Peyer's patch (tissue), 4 donors: ENCODE results near the gene ZNF672. TPM values are rescaled to one million over a fixed set of nuclear protein-coding genes. Genes with fewer than 3 reads are reported as not detected.

Source experiments
- DNase-seq, 3 donors: peaks; one replicate each; pipeline ENCODE4 v3.0.0-alpha.2; 2017 to 2019
- H3K27ac ChIP-seq, 4 donors: fragments of 200-600 bp; sonication (generic); one replicate each; pipeline ENCODE4 v1.5.1; 2016 to 2019
- H3K27me3 ChIP-seq, 2 donors: fragments of 200-600 bp; sonication (generic); one replicate each; pipeline ENCODE4 v1.5.1; 2019
- H3K36me3 ChIP-seq, 3 donors: fragments of 200-600 bp; sonication (generic); one replicate each; pipeline ENCODE4 v1.5.1; 2016 to 2019
- H3K4me1 ChIP-seq, 4 donors: fragments of 200-600 bp; sonication (generic); one replicate each; pipeline ENCODE4 v1.5.1; 2016 to 2019
- H3K4me3 ChIP-seq, 4 donors: fragments of 200-600 bp; sonication (generic); 1 replicate in 3 of 4; 2 replicates in 1 of 4; pipeline ENCODE4 v1.5.1; 2016 to 2019; ENCODE audit warnings: mild to moderate bottlenecking in 1 of 4
- H3K9me3 ChIP-seq, 4 donors: fragments of 200-600 bp; sonication (generic); one replicate each; pipeline ENCODE4 v1.5.1; 2016 to 2019; ENCODE audit warnings: mild to moderate bottlenecking in 1 of 4
- POLR2A ChIP-seq, 2 donors: fragments of 450-650 bp; IDR thresholded peaks; one replicate each; pipeline ENCODE4 v1.5.1; 2017; ENCODE audit warnings: antibody characterized with exemption in 2 of 2, mild to moderate bottlenecking in 2 of 2, moderate library complexity in 2 of 2
- total RNA-seq, 4 donors: library from RNA; depleted of rRNA; stranded (reverse); fragments of >200 nt; gene quantifications; one replicate each; pipeline ENCODE4 v1.1.0, GENCODE V29; 2016
- TF ChIP-seq, protein P1 (sequence below), 6 experiments: fragments of 450-650 bp in 4 of 6; fragments of 200-600 bp in 2 of 6; sonication (generic) in 1 of 6; IDR thresholded peaks; one replicate each; pipeline ENCODE4 v1.5.1; 2017 to 2019; ENCODE audit warnings: antibody characterized with exemption in 6 of 6, mild to moderate bottlenecking in 3 of 6, moderate library complexity in 1 of 6

The ZNF672 gene
- total RNA-seq, 4 donors from 2014 or later: 48.4 to 64.4 (median 60.5) TPM

DNA sequence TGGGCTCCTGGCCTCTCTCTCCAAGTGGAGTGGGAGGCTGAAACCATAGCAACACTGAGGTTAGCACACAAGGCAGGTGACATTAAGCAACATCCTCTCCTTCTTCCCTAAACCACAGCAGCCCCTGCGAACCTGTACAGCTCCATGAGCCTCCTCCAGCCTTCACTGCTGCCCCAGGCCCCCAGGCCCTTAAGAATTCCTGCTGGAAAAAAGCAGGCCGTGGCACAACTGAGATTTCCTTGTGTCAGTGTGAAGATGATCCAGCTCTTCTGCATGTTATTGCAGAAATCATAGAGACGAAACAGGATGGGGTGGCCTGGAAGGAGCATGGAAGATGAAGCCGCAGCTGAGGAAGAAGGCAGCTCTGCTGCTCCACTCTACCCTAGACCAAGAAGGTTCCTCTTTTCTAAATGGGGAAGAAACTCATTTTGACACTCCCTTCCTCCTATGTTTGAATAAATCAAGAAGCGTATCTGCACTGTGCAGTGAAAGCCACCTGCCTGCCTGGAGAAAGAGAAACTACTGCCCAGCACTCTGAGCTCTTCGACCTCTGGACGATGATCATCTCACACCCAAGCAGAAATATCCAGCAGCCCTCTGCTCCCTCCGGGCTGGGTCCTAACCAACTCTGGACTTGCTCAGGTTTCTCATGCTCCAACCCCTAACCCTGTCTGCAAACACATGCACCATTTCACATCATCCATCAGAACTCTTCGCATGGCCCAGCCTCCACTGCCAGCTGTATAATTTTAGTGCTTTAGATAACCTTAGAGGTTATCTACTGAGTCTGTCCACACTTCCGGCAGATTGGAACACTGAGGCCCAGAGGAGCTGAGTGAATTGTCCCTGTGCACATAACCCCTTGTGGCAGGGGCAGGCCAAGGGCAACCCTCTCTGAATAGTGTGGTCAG is 33.0 kb upstream of the ZNF672 start:
- Histone ChIP-seq H3K4me3 (peak overlapping the region in 2 of 4 donors; percentile 28 to 36), H3K27me3 (no peaks in the 10 kb centered on the region), H3K36me3 (no peaks in the 10 kb centered on the region), H3K4me1 (peaks cover 12 to 30% (median 20%) of the 10 kb centered on the region in 4 donors), H3K27ac (peak overlapping the region; percentile 72 to 89 (median 74)), H3K9me3 (no peaks in the 10 kb centered on the region)
- DNase-seq: peak; percentile 58 to 82 (median 78)
- TF ChIP-seq, protein P1, sequence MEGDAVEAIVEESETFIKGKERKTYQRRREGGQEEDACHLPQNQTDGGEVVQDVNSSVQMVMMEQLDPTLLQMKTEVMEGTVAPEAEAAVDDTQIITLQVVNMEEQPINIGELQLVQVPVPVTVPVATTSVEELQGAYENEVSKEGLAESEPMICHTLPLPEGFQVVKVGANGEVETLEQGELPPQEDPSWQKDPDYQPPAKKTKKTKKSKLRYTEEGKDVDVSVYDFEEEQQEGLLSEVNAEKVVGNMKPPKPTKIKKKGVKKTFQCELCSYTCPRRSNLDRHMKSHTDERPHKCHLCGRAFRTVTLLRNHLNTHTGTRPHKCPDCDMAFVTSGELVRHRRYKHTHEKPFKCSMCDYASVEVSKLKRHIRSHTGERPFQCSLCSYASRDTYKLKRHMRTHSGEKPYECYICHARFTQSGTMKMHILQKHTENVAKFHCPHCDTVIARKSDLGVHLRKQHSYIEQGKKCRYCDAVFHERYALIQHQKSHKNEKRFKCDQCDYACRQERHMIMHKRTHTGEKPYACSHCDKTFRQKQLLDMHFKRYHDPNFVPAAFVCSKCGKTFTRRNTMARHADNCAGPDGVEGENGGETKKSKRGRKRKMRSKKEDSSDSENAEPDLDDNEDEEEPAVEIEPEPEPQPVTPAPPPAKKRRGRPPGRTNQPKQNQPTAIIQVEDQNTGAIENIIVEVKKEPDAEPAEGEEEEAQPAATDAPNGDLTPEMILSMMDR (IDR thresholded peaks at IDR 0.05): peak in 2 of 6 experiments; percentile 20 to 32
- peak in 1 of 2 donors; percentile 30 for TF ChIP-seq POLR2A (IDR thresholded peaks at IDR 0.05)

DNA sequence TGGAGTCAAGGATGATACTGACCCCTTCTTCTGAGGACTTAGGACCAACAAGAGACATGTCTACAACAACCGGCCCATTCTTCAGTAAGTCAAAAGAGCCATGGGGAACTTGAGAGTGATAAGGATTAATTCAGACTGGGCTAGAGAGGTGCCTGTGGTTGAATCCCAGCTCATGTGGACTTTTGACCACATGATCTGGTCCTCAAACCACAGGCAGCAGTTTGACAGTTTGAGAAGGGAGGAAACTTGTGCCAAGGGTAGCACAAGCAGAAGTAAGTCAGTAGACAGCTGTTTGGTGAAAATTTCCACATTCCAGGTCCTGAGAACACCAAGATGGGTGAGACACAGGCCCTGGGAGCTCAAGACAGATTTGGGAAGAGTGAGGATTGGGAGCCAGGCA is 32.1 kb upstream of the ZNF672 start:
- H3K4me3 ChIP-seq: no peak overlapping the region
- H3K36me3 ChIP-seq: no peaks in the 10 kb centered on the region
- H3K27me3 ChIP-seq: no peaks in the 10 kb centered on the region
- TF ChIP-seq, protein P1 (IDR thresholded peaks at IDR 0.05): no peak
- TF ChIP-seq POLR2A (IDR thresholded peaks at IDR 0.05): no peak
- DNase-seq: peak in 1 of 3 donors; percentile 47
- H3K9me3 ChIP-seq: no peaks in the 10 kb centered on the region
- H3K27ac ChIP-seq: peak overlapping the region; percentile 54 to 89 (median 74)
- H3K4me1 ChIP-seq: peaks cover 12 to 35% (median 20%) of the 10 kb centered on the region in 4 donors

DNA sequence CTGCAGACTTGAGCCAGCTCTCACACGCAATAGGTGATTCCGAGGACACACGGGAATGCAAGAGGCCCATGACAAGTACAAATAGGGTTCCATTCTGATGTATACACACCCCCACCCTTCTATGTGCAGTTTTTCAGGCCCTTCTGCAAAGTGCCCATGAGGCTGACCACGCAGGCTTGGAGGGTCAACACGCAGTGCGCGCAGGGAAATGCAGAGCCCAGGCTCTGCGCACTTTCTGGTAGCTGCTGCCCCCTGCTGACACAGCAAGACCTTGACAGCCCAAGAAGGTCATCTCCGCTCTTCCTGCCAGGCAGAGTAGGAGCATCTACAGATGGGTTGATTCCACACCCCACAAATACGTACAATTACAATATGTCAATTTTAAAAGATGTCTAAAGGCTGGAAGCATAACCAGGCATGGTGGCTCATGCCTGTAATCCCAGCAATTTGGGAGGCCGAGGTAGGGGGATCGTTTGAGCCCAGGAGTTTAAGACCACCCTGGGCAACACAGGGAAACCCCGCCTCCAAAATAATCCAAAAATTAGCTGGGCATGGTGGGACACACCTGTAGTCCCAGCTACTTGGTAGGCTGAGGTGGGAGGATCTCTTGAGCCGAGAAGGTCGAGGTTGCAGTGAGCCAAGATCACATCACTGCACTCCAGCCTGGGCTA is 30.8 kb upstream of the ZNF672 start:
- Histone ChIP-seq H3K27me3 (no peaks in the 10 kb centered on the region), H3K9me3 (no peaks in the 10 kb centered on the region)
- peak; percentile 49 to 82 (median 82) for DNase-seq

DNA sequence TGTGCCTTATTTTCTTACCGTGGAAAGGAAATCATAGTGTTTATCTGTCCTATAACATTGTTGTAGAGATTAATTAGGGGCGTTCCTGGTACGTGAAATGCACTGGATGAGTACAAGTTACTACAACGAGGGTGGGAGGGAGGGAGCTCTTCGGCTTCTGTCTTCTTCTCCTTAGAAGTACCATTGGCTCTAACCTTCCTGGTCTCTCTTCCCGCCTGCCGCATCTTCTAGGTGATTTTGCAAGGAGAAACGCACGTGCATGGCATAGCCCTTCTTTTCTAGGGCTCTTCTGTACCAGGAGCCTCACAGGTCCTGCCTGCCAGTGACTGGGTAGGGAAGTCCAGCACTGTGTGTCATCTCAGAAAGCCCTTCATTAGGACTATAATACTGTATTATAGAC is 29.1 kb upstream of the ZNF672 start:
- no peak overlapping the region for H3K27ac ChIP-seq
- no peak overlapping the region for H3K4me3 ChIP-seq
- H3K9me3 ChIP-seq: no peaks in the 10 kb centered on the region
- DNase-seq: peak in 1 of 3 donors; percentile 17
- H3K36me3 ChIP-seq: peaks cover 0 to 27% (median 0%) of the 10 kb centered on the region in 3 donors
- H3K4me1 ChIP-seq: peaks cover 12 to 43% (median 20%) of the 10 kb centered on the region in 4 donors
- no peak for TF ChIP-seq POLR2A (IDR thresholded peaks at IDR 0.05)
- TF ChIP-seq, protein P1 (IDR thresholded peaks at IDR 0.05): no peak
- H3K27me3 ChIP-seq: no peaks in the 10 kb centered on the region

More for the DNA sequence above, 30.8 kb upstream of the ZNF672 start:
- Histone ChIP-seq H3K27ac (peak overlapping the region in 1 of 4 donors; percentile 89), H3K4me3 (no peak overlapping the region), H3K4me1 (peaks cover 12 to 43% (median 20%) of the 10 kb centered on the region in 4 donors), H3K36me3 (peaks cover 0 to 10% (median 0%) of the 10 kb centered on the region in 3 donors)
- no peak for TF ChIP-seq POLR2A (IDR thresholded peaks at IDR 0.05)
- TF ChIP-seq, protein P1 (IDR thresholded peaks at IDR 0.05): peak; percentile 50 to 94 (median 87)

DNA sequence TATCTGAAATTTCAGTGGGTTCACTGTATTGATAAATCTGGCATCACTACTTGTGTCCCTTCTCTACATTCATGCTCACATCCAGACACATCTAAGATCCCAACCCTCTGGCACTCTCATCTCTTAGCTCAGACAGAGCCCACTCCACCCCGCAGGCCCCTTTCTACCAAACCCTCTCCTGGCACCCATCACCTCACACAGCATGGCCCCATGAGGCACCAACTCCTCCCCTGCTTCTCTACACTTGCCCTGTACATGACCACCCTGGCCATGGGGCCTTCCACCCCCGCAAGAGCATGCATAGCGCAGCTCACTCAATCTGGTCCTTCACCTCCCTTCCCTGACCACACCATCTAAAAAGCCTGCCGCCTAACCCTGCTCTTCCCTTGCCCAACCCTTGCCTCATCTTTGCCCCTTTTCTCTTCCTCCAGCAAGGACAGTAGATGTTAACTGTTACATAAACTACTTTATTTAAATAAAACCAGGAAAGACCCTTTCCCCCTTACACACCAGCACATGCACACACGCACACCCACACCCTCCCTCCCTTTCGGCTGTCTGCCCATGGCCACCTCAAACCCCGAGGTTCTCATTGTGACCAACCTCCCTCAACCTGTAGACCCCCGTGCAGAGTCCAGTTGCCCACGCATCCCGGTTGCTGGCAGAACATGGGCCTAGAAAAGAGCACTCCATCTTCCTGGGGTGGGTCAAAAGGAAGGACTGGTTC is 27.9 kb upstream of the ZNF672 start:
- Histone ChIP-seq H3K4me3 (no peak overlapping the region), H3K27ac (no peak overlapping the region), H3K27me3 (no peaks in the 10 kb centered on the region), H3K36me3 (peaks cover 0 to 39% (median 0%) of the 10 kb centered on the region in 3 donors), H3K4me1 (peaks cover 8 to 32% (median 13%) of the 10 kb centered on the region in 4 donors), H3K9me3 (no peaks in the 10 kb centered on the region)
- DNase-seq: peak in 1 of 3 donors; percentile 31
- TF ChIP-seq, protein P1 (IDR thresholded peaks at IDR 0.05): no peak
- no peak for TF ChIP-seq POLR2A (IDR thresholded peaks at IDR 0.05)
